Epidermal melanocyte (primary cell): ENCODE data around the gene STRIP1.

Experiments used
- DNase-seq: peaks from one replicate; pipeline ENCODE4 v3.0.0; 2011; ENCODE audit warnings: low spot score; ENCODE audit not compliant: insufficient read length

The STRIP1 gene

DNA sequence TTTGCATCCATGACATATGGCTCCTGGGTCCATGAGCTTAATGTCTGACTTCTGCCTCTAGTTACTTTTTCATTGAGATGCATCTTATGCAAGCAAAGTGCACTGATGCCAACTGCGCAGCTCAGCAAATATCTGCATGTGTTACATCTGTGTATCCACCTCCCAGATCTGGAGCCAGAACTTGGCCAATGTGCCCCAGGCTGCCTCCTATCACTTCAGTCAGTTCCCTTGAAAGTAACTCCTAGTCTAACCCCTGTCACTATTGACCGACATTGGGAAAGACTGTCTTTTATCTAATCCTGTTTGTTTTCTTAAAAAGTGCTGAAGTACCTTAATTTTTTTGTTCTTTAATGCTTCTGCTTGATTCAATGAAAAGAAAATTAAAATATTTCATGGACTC is 58.6 kb downstream of the STRIP1 start:
- no peak for DNase-seq

DNA sequence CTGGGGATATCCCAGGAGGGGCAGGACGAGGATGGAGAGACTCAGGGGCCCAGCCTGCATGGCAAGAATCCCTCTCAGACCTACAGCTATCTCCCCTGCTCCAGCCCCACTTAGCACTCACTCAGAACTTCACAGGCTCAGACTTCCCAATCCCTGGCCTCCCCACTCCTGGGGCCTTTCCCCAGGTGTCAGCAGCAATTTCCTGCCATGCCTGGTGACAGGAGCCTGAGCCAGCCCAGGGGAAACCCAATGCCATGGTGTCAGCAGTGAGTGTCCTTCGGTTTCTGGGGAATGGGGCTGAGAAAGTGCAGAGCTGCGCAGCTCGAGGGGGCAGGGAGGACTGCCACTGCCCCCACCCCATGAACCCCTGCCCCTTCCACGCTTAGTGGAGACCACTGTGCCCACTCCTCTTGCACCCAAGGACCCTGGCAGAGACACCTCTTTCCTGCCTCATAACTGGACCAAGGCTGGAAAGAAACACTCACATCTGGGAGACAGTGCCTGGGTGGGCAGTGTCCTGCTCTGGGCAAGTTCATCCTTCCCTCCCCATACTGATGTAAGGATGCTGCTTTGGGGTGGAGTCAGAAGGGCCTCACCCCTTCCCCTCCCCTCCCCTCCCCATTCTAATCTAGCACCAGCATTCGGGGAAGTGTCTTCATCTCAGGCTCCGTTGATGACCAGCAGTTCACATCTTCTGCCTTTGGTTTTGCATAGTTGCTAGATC is 60.7 kb downstream of the STRIP1 start:
- no peak for DNase-seq

GRCh38 chr1:110097507-110098221 is 63.2 kb downstream of the STRIP1 start:
- no peak for DNase-seq

GRCh38 chr1:110098222-110099026 is 64.0 kb downstream of the STRIP1 start:
- no peak for DNase-seq

GRCh38 chr1:110100335-110100734 is 65.9 kb downstream of the STRIP1 start:
- no peak for DNase-seq

- no peak for DNase-seq
Observed at GRCh38 chr1:110102081-110102480, 67.7 kb downstream of the STRIP1 start.
